IMR-90 (cell line): ENCODE measurements around the gene PSPH. TPM values are rescaled to one million over a fixed set of nuclear protein-coding genes. Genes with fewer than 3 reads are reported as not detected.

ENCODE experiments used
- ATAC-seq: fragments of 200-7000 bp; cut with Tn5 transposase; 2 replicates; pipeline ENCODE4 v1.9.1; 2020; ENCODE audit warnings: low read depth, mild to moderate bottlenecking, moderate library complexity
- BruUV-seq: library from RNA; stranded (reverse); fragments of 400-500 nt; replicated peaks from 2 replicates; lab custom pipeline; 2021; lab: Mats Ljungman, UMichigan
- CTCF ChIA-PET: fragments of 300-600 bp; formaldehyde crosslinking; extraction: SDS; loops from one replicate; lab custom pipeline; 2021; ENCODE audit warnings: antibody characterized with exemption; lab: Yijun Ruan, JAX
- POLR2A ChIA-PET: fragments of 300-600 bp; sonication (Branson Sonifier 250); formaldehyde crosslinking; loops from one replicate; lab custom pipeline; 2022; ENCODE audit warnings: antibody characterized with exemption; ENCODE audit not compliant: unreplicated experiment; lab: Charles Lee
- DNase-seq: peaks from one replicate; pipeline ENCODE4 v3.0.0; 2013
- H2AFZ ChIP-seq: replicated peaks from 2 replicates; pipeline ENCODE3; 2013; ENCODE audit warnings: low read length, mild to moderate bottlenecking; ENCODE audit not compliant: poor library complexity
- H2AK5ac ChIP-seq: 2 replicates; pipeline ENCODE4 v1.6.1; 2013; ENCODE audit warnings: low read depth, low read length, inconsistent platforms
- H2AK9ac ChIP-seq: replicated peaks from 2 replicates; pipeline ENCODE3; 2013; ENCODE audit warnings: mild to moderate bottlenecking, low read depth, low read length, moderate library complexity; ENCODE audit not compliant: poor library complexity
- H2BK120ac ChIP-seq: 2 replicates; pipeline ENCODE4 v1.6.1; 2013; ENCODE audit warnings: low read depth, low read length, inconsistent platforms
- H2BK15ac ChIP-seq: 3 replicates; pipeline ENCODE4 v1.6.1; 2013; ENCODE audit warnings: low read depth, low read length, inconsistent platforms
- H2BK20ac ChIP-seq: 2 replicates; pipeline ENCODE4 v1.6.1; 2013; ENCODE audit warnings: low read depth, mild to moderate bottlenecking, inconsistent platforms, low read length, moderate library complexity
- H2BK5ac ChIP-seq: 2 replicates; pipeline ENCODE4 v1.6.1; 2013; ENCODE audit warnings: mild to moderate bottlenecking, low read depth, low read length, inconsistent platforms; ENCODE audit not compliant: poor library complexity, severe bottlenecking
- H3K14ac ChIP-seq: replicated peaks from 2 replicates; pipeline ENCODE4 v1.6.1; 2013; ENCODE audit warnings: low read depth, low read length, inconsistent platforms
- H3K18ac ChIP-seq: 2 replicates; pipeline ENCODE4 v1.6.1; 2013; ENCODE audit warnings: low read depth, low read length, control low read depth
- H3K23ac ChIP-seq: 2 replicates; pipeline ENCODE4 v1.6.1; 2013; ENCODE audit warnings: low read depth, low read length, inconsistent platforms
- H3K27ac ChIP-seq: 2 replicates; pipeline ENCODE4 v1.5.1; 2013; ENCODE audit warnings: mild to moderate bottlenecking, control low read depth, low read length; ENCODE audit not compliant: insufficient read depth
- H3K27me3 ChIP-seq: 2 replicates; pipeline ENCODE4 v1.6.1; 2013; ENCODE audit warnings: low read length; ENCODE audit not compliant: control insufficient read depth, insufficient read depth
- H3K36me3 ChIP-seq: 2 replicates; pipeline ENCODE4 v1.6.1; 2013; ENCODE audit warnings: low read length, mixed read lengths; ENCODE audit not compliant: control insufficient read depth, insufficient read depth
- H3K4ac ChIP-seq: 2 replicates; pipeline ENCODE4 v1.6.1; 2013; ENCODE audit warnings: low read depth, low read length, inconsistent platforms
- H3K4me1 ChIP-seq: 2 replicates; pipeline ENCODE4 v1.6.1; 2013; ENCODE audit warnings: low read length, mixed read lengths; ENCODE audit not compliant: control insufficient read depth, insufficient read depth
- H3K4me2 ChIP-seq: 2 replicates; pipeline ENCODE4 v1.6.1; 2013; ENCODE audit warnings: low read depth, mild to moderate bottlenecking, control low read depth, low read length, moderate library complexity
- H3K4me3 ChIP-seq: 2 replicates; pipeline ENCODE4 v1.5.1; 2013; ENCODE audit warnings: low read depth, mild to moderate bottlenecking, control low read depth, low read length, moderate library complexity; ENCODE audit not compliant: insufficient read depth
- H3K56ac ChIP-seq: 2 replicates; pipeline ENCODE4 v1.6.1; 2013; ENCODE audit warnings: low read length, inconsistent platforms; ENCODE audit not compliant: insufficient read depth; ENCODE audit errors: extremely low read depth
- H3K79me1 ChIP-seq, 2 experiments: 2 replicates each; pipeline ENCODE4 v1.6.1; 2013; ENCODE audit warnings: low read length in 2 of 2, inconsistent platforms in 1 of 2, low read depth in 1 of 2
- H3K9ac ChIP-seq: 2 replicates; pipeline ENCODE4 v1.6.1; 2013; ENCODE audit warnings: low read depth, low read length, control low read depth
- H3K9me1 ChIP-seq: 2 replicates; pipeline ENCODE4 v1.6.1; 2013; ENCODE audit warnings: low read length, inconsistent platforms; ENCODE audit not compliant: insufficient read depth
- H3K9me3 ChIP-seq: 2 replicates; pipeline ENCODE4 v1.6.1; 2013; ENCODE audit warnings: low read length; ENCODE audit not compliant: control insufficient read depth, insufficient read depth
- H4K20me1 ChIP-seq: 2 replicates; pipeline ENCODE4 v1.6.1; 2013; ENCODE audit warnings: low read length, inconsistent platforms; ENCODE audit not compliant: insufficient read depth
- H4K5ac ChIP-seq: 2 replicates; pipeline ENCODE4 v1.6.1; 2013; ENCODE audit warnings: mild to moderate bottlenecking, low read depth, low read length, control low read depth
- H4K8ac ChIP-seq, 2 experiments: 2 replicates each; pipeline ENCODE4 v1.6.1; 2013; ENCODE audit warnings: low read depth in 2 of 2, low read length in 2 of 2, control low read depth in 1 of 2, inconsistent platforms in 1 of 2
- H4K91ac ChIP-seq: 2 replicates; pipeline ENCODE4 v1.6.1; 2013; ENCODE audit warnings: low read depth, low read length, inconsistent platforms; ENCODE audit not compliant: insufficient read depth
- BHLHE40 ChIP-seq: fragments of 150-350 bp; IDR thresholded peaks from 2 replicates; pipeline ENCODE4 v1.6.1; 2016; ENCODE audit warnings: mild to moderate bottlenecking, low read depth, low read length
- CEBPB ChIP-seq: IDR thresholded peaks from 2 replicates; pipeline ENCODE4 v1.6.1; 2012; ENCODE audit warnings: low read depth, low read length, improper control_type of control experiment
- MAFK ChIP-seq: IDR thresholded peaks from 2 replicates; pipeline ENCODE4 v1.6.1; 2012; ENCODE audit warnings: low read depth, low read length, improper control_type of control experiment
- MAZ ChIP-seq: IDR thresholded peaks from 2 replicates; pipeline ENCODE4 v1.6.1; 2012; ENCODE audit warnings: low read depth, mild to moderate bottlenecking, low read length, improper control_type of control experiment, moderate library complexity, borderline replicate concordance
- RFX5 ChIP-seq: IDR thresholded peaks from 2 replicates; pipeline ENCODE4 v1.8.0; 2012; ENCODE audit warnings: low read depth, mild to moderate bottlenecking, low read length, moderate library complexity
- USF2 ChIP-seq: fragments of 150-350 bp; IDR thresholded peaks from 2 replicates; pipeline ENCODE4 v1.6.1; 2017; ENCODE audit warnings: mild to moderate bottlenecking, antibody characterized with exemption, low read length, low read depth
- WGBS, 2 experiments: methylation state at CpG; one replicate each; pipeline versions ENCODE4 v1.1.5 to v1.1.7; 2013; ENCODE audit warnings: missing lambda C conversion rate in 2 of 2; ENCODE audit not compliant: insufficient read length in 1 of 2; ENCODE audit errors: extremely low coverage in 2 of 2; 5-methylcytosine and 5-hydroxymethylcytosine counted together
- dilution Hi-C: fragments of 300-500 bp; cut with HindIII; formaldehyde crosslinking; loops from one replicate; pipeline ENCODE4 v1.14.3; 2018; ENCODE audit warnings: low sequenced_read_pairs; ENCODE audit not compliant: unreplicated experiment
- in situ Hi-C: fragments of 300-500 bp; cut with MboI; formaldehyde crosslinking; loops from 3 replicates; pipeline ENCODE4 v1.14.3; 2019; ENCODE audit warnings: low sequenced_read_pairs, inconsistent platforms, mixed read lengths
- intact Hi-C: fragments of 100-400 bp; cut with micrococcal nuclease; formaldehyde crosslinking; loops from 2 replicates; pipeline ENCODE4 v1.10.0; 2022
- microRNA-seq, 2 experiments: library from miRNA; stranded (forward) in 1 of 2; unstranded in 1 of 2; fragments of 10-50 nt in 1 of 2; fragments of <30 nt in 1 of 2; gene quantifications in 1 of 2; microRNA quantifications in 1 of 2; one replicate each; pipeline versions ENCODE3 to v1.1.0; 2013 to 2020; ENCODE audit not compliant: insufficient read depth in 1 of 2, insufficient read length in 1 of 2, unreplicated experiment in 1 of 2
- polyA plus RNA-seq, 3 experiments: library from polyadenylated mRNA; depleted of rRNA; stranded (reverse); fragments of >200 nt; gene quantifications; 2 replicates each; pipeline ENCODE4 v1.2.3, GENCODE V29; 2012; ENCODE audit warnings: low replicate concordance in 1 of 3
- small RNA-seq, 5 experiments: library from RNA; depleted of rRNA; stranded (forward); fragments of <200 nt; gene quantifications; one replicate each; pipeline ENCODE3, GENCODE V24; 2012
- total RNA-seq: library from RNA; depleted of rRNA; stranded (reverse); fragments of >200 nt; gene quantifications from 2 replicates; pipeline ENCODE4 v1.2.3, GENCODE V29; 2012; rRNA removed
- TF ChIP-seq, protein P1 (sequence below): conservative IDR thresholded peaks from 2 replicates; pipeline ENCODE4 v1.5.1; 2012; ENCODE audit warnings: mild to moderate bottlenecking, low read depth, low read length, improper control_type of control experiment

Gene PSPH
- total and polyA plus RNA-seq, 2 of the 4 experiments (the other 2 are of a cell fraction): 31.8 to 48.4 TPM

GRCh38 chr7:55962014-55962413 is 89.2 kb downstream of the PSPH start:
- dilution Hi-C loops (no loop called here), intact Hi-C loops (no loop called here), in situ Hi-C loops (loop anchor here (25.0 kb wide), 2 partner anchors 525 to 675 kb away; no protein-coding TSS in a partner anchor)
- no peaks in the 10 kb centered on the region for H3K9me1 ChIP-seq
- DNase-seq (no peak), ATAC-seq (no peak)
- no peak overlapping the region for H3K18ac ChIP-seq
- no peak overlapping the region for H3K56ac ChIP-seq
- peaks cover 3% of the 10 kb centered on the region; the same call in 1 of the 2 replicates for H4K20me1 ChIP-seq
- no peak overlapping the region for H3K14ac ChIP-seq
- H2AFZ ChIP-seq: no peak overlapping the region
- no peak overlapping the region for H3K4me2 ChIP-seq
- no peak overlapping the region for H3K23ac ChIP-seq
- H3K4ac ChIP-seq: no peak overlapping the region
- 49% methylated on average over 2 of the region's 3 CpGs; no CpG with 5 or more reads in 1 of the 2 experiments for WGBS, 2 experiments
- H3K79me1 ChIP-seq: peaks cover 3 to 24% of the 10 kb centered on the region in 2 experiments
- no TSS peak for BruUV-seq
- no peak overlapping the region for H4K91ac ChIP-seq
- CTCF ChIA-PET: no interaction called here
- H2BK20ac ChIP-seq: no peak overlapping the region
- H3K4me1 ChIP-seq: peaks cover 4% of the 10 kb centered on the region; the same call in 1 of the 2 replicates
- H2AK9ac ChIP-seq: no peak overlapping the region
- H3K36me3 ChIP-seq: no peaks in the 10 kb centered on the region; the same call in 1 of the 2 replicates
- no peak overlapping the region for H2BK15ac ChIP-seq
- no peak overlapping the region for H3K27ac ChIP-seq
- H4K5ac ChIP-seq: no peak overlapping the region
- no peak overlapping the region for H4K8ac ChIP-seq
- TF ChIP-seq USF2 (no peak), RFX5 (no peak), CEBPB (no peak), MAFK (no peak), MAZ (no peak), BHLHE40 (no peak)
- TF ChIP-seq, protein P1, sequence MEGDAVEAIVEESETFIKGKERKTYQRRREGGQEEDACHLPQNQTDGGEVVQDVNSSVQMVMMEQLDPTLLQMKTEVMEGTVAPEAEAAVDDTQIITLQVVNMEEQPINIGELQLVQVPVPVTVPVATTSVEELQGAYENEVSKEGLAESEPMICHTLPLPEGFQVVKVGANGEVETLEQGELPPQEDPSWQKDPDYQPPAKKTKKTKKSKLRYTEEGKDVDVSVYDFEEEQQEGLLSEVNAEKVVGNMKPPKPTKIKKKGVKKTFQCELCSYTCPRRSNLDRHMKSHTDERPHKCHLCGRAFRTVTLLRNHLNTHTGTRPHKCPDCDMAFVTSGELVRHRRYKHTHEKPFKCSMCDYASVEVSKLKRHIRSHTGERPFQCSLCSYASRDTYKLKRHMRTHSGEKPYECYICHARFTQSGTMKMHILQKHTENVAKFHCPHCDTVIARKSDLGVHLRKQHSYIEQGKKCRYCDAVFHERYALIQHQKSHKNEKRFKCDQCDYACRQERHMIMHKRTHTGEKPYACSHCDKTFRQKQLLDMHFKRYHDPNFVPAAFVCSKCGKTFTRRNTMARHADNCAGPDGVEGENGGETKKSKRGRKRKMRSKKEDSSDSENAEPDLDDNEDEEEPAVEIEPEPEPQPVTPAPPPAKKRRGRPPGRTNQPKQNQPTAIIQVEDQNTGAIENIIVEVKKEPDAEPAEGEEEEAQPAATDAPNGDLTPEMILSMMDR: no peak
- POLR2A ChIA-PET: no interaction called here
- H3K4me3 ChIP-seq: no peak overlapping the region
- no peaks in the 10 kb centered on the region for H3K27me3 ChIP-seq
- no peak overlapping the region for H2BK5ac ChIP-seq
- H3K9me3 ChIP-seq: no peaks in the 10 kb centered on the region
- no peak overlapping the region for H3K9ac ChIP-seq
- 0 out of 2 replicates have a peak overlapping the region, but pooled peaks have one; percentile 8 for H2AK5ac ChIP-seq
- H2BK120ac ChIP-seq: no peak overlapping the region

Small RNA genes within 50 kb of the gene (microRNA-seq; reads per million reads assigned to microRNA genes)
- gene SNORA15 (ENCODE audit: insufficient read depth, insufficient read length) (not detected), gene SNORA22B (ENCODE audit: insufficient read depth, insufficient read length) (not detected)

Small RNA genes within 50 kb of the gene (small RNA-seq; reads per million reads assigned to genes)
- 0 to 0.73 (median 0) reads per million in 5 experiments for gene SNORA15
- gene SNORA22B: 0 to 3.5 (median 0) reads per million in 5 experiments

Other genes starting within 250 kb of the PSPH start
- gene SEPTIN14, start 188.7 kb downstream of the PSPH start, total RNA-seq: not detected in 2 replicates
- gene SEPTIN14, start 188.7 kb downstream of the PSPH start, polyA plus RNA-seq (2012; rRNA removed): not detected in 2 replicates
- gene ZNF713, start 164.0 kb downstream of the PSPH start, total RNA-seq: 1.4 and 2.5 TPM in 2 replicates
- gene ZNF713, start 164.0 kb downstream of the PSPH start, polyA plus RNA-seq (2012; rRNA removed): 0.52 and 0.74 TPM in 2 replicates
- 15.2 and 21.1 TPM in 2 replicates for gene MRPS17, start 99.6 kb downstream of the PSPH start, total RNA-seq
- 8.9 and 9.9 TPM in 2 replicates for gene MRPS17, start 99.6 kb downstream of the PSPH start, polyA plus RNA-seq (2012; rRNA removed)
- 42.8 and 53.0 TPM in 2 replicates for gene NIPSNAP2, start 86.9 kb downstream of the PSPH start, total RNA-seq
- gene NIPSNAP2, start 86.9 kb downstream of the PSPH start, polyA plus RNA-seq (2012; rRNA removed): 30.4 and 33.7 TPM in 2 replicates
- 265 and 311 TPM in 2 replicates for gene CCT6A, start 321 bp upstream of the PSPH start, total RNA-seq
- 133 and 135 TPM in 2 replicates for gene CCT6A, start 321 bp upstream of the PSPH start, polyA plus RNA-seq (2012; rRNA removed)
- gene SUMF2, start 12.8 kb upstream of the PSPH start, total RNA-seq: 93.0 and 97.3 TPM in 2 replicates
- 80.7 and 86.2 TPM in 2 replicates for gene SUMF2, start 12.8 kb upstream of the PSPH start, polyA plus RNA-seq (2012; rRNA removed)
- under 0.01 and 0.72 TPM in 2 replicates for gene PHKG1, start 41.5 kb upstream of the PSPH start, total RNA-seq
- 0.62 and 0.67 TPM in 2 replicates for gene PHKG1, start 41.5 kb upstream of the PSPH start, polyA plus RNA-seq (2012; rRNA removed)
- 423 and 532 TPM in 2 replicates for gene CHCHD2, start 55.0 kb upstream of the PSPH start, total RNA-seq
- gene CHCHD2, start 55.0 kb upstream of the PSPH start, polyA plus RNA-seq (2012; rRNA removed): 522 and 592 TPM in 2 replicates
- gene NUPR2, start 65.0 kb upstream of the PSPH start, total RNA-seq: not detected in 2 replicates
- gene NUPR2, start 65.0 kb upstream of the PSPH start, polyA plus RNA-seq (2012; rRNA removed): not detected in 2 replicates